Choroid plexus epithelial cell (primary cell): ENCODE results near the gene FHAD1.

Source experiments
- DNase-seq: peaks from one replicate; pipeline ENCODE4 v3.0.0-alpha.2; 2010; ENCODE audit warnings: low read depth
- H3K4me3 ChIP-seq: 2 replicates; pipeline ENCODE4 v1.5.1; 2011; ENCODE audit warnings: low read depth, mild to moderate bottlenecking, control low read depth, low read length, moderate library complexity
- TF ChIP-seq, protein P1 (sequence below): conservative IDR thresholded peaks from 2 replicates; pipeline ENCODE4 v1.5.1; 2011; ENCODE audit warnings: low read depth, mild to moderate bottlenecking, control low read depth, inconsistent platforms, low read length, moderate library complexity

Gene FHAD1

DNA sequence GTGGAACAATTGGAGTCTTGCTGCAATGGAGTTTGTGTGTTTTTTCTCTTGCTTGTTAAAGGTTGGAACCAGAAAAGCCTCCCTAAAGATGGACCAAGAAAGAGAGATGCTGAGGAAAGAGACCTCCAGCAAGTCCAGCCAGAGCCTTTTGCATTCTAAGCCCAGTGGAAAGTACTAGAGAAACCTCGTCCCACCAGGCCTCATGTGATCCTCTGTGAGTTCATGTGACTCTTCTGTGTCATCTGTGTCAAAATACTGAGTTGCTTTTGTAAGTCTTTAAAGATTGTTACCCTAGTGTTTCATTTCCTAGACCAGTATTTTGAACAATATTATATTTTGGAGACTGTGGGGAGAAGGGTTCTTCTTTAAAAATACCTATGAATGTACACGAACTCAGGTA is 150.2 kb downstream of the FHAD1 start:
- TF ChIP-seq, protein P1, sequence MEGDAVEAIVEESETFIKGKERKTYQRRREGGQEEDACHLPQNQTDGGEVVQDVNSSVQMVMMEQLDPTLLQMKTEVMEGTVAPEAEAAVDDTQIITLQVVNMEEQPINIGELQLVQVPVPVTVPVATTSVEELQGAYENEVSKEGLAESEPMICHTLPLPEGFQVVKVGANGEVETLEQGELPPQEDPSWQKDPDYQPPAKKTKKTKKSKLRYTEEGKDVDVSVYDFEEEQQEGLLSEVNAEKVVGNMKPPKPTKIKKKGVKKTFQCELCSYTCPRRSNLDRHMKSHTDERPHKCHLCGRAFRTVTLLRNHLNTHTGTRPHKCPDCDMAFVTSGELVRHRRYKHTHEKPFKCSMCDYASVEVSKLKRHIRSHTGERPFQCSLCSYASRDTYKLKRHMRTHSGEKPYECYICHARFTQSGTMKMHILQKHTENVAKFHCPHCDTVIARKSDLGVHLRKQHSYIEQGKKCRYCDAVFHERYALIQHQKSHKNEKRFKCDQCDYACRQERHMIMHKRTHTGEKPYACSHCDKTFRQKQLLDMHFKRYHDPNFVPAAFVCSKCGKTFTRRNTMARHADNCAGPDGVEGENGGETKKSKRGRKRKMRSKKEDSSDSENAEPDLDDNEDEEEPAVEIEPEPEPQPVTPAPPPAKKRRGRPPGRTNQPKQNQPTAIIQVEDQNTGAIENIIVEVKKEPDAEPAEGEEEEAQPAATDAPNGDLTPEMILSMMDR, result no peak
- H3K4me3 ChIP-seq, result no peak overlapping the region
- no peak for DNase-seq

DNA sequence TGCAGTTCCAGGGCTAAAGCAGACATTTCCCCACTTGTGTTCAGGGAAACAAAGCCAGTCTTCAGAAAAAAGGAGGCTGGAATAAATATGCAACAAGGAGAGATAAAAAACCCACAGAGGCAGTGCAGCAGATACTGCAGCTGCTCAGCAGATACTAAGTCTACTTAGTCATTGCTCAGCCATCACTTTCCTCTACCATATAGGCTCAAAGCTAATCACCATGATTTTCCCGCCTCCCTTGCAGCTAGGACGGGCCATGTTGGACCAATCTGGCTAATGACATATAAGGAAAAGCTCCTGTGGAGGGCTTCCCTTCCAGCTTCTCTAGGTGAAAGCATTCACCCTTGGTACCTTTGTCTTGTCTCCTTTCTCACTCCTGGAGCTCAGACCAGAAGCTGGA is 152.7 kb downstream of the FHAD1 start:
- no peak for DNase-seq
- TF ChIP-seq, protein P1, result no peak
- no peak overlapping the region for H3K4me3 ChIP-seq

DNA sequence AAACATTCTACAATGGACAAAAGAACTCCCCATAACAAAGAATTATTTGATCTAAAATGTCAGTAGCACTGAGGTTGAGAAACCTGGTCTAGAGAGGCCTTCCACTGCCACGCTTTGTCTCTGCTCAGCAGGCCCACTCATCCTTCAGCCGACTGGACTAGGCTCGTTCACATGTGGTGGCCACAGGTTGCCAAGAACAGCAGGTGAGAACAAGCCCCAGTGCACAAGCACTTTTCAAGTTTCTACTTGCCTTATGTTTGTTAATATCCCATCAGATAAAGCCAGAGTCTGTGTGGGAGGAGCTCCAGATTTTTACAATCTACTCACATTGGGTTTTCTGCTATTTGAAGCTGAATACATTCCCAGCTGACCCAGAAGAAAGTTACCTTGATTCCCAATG is 153.6 kb downstream of the FHAD1 start:
- DNase-seq, result peak; percentile 10
- no peak overlapping the region for H3K4me3 ChIP-seq
- TF ChIP-seq, protein P1, result no peak

DNA sequence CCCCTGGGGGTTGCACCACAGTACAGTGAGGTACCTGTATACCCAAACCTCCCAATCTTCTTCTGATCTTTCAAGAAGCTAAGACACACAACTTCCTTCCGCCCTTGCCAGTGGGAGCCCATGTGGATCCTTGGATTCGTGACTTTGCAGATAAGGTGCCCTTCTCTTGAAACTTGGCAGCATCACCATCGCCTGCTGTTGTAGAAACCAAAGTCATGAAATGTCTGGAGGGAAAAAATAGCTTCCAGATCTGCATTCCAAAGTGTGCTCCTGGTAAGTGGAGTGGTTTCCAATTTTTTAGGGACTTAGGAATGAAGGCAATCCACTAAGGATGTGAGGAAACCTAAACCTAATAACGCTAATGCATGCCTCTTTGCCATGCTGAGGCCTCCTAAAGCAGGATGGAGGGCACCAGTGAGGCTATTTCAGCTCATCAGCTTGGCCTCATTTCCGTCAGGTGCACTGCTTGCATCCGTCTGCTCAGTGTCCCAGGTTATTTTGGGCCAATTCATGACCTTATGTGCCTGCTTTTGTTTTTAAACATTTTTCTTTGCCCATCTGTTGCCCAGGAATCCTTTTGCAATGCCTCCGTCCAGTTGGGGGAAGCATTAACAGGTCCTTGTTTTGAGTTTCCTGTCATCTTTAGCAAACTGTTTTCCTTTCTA is 154.5 kb downstream of the FHAD1 start:
- no peak for DNase-seq
- TF ChIP-seq, protein P1, result no peak
- H3K4me3 ChIP-seq, result no peak overlapping the region

DNA sequence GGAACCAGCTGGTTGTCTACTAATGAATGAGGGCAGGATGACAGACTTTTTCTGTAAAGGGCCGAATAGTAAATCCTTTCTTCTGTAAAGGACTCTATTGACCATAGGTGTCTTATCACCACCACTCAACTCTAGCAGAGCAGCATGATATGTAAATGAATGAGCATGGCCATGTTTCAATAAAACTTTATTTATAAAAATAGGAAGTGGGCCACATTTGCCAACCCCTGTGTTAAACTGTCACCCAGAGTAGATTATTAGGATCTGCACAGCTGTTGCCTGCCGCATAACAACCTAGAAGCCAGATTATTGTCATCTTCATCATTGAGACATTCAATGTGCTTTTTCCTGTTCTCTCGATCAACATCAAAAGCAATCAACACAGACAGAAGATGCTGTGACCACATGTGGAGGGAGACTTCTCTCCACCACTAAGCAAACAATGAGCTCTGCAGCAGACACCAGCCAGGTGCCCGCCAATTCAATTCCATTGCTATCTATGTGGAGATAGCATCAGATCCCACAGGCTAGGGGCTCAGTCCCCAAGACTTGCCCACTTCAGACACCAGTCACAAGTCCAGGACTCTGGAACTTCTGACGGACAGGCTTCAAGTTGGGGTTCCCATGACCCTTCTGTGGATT is 155.9 kb downstream of the FHAD1 start:
- no peak for DNase-seq
- no peak overlapping the region for H3K4me3 ChIP-seq
- TF ChIP-seq, protein P1, result no peak

DNA sequence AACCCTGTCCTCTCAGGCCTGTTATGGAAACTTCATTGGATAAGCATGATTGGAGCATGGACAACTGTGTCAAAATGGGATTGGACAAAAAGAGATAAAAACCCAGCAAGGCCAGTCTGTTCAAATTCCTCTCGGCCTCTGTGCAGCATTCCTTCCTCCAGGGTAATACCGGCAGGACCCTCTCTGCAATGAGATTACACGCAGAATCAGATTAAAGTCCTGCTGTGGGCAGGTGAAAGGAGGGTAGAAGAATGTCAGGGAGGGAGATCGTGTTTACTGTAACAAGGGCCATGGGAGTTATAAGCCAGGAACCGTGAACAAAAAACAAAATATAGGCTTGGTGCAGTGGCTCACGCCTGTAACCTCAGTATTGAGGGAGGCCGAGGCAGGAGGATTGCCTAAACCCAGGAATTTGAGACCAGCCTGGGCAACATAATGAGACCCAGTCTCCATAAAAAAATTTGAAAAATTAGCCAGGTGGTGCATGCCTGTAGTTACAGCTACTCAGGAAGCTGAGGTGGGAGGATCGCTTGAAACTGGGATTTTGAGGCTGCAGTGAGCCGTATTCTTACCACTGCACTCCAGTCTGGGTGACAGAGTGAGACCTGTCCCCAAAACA is 157.0 kb downstream of the FHAD1 start:
- no peak for DNase-seq
- no peak overlapping the region for H3K4me3 ChIP-seq
- TF ChIP-seq, protein P1, result peak; percentile 7
